ENCODE results near the gene CDH8. TPM values are rescaled to one million over a fixed set of nuclear protein-coding genes. Genes with fewer than 3 reads are reported as not detected.

CDH8 gene
- total RNA-seq, 4 donors from 2014 or later = 0.13 to 0.57 (median 0.24) TPM

DNA sequence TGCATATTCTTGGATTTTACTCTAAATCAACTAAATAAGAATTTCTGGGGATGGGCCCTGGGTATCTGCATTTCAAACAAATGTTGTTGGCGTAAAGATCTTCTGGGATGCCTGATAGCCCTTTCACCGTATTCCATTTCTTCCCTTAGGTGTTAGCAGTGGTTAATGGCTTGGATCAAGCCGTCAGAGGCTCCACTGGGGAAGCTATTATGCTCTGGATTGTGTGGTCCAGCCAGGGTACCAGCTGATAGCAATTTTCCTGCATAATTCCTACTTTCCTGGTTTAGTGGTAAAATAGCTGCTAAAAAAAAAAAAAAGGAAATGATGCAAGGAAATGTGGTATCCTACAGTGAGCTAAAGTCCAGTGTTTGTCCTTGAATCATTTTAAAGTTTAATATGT lies 365.1 kb downstream of the CDH8 start:
- no peak overlapping the region for H3K4me3 ChIP-seq (ENCODE audit: low read depth, poor library complexity, severe bottlenecking)
- TF ChIP-seq POLR2A (IDR thresholded peaks at IDR 0.05) = no peak
- 82 to 83% methylated on average over 3 of the region's 3 CpGs for WGBS, 2 donors
- DNase-seq (ENCODE audit: low spot score in 2 of 2) = no peak
- intact Hi-C loops (cut with DNase I; ENCODE audit: low total_unique reads) = no loop called here

DNA sequence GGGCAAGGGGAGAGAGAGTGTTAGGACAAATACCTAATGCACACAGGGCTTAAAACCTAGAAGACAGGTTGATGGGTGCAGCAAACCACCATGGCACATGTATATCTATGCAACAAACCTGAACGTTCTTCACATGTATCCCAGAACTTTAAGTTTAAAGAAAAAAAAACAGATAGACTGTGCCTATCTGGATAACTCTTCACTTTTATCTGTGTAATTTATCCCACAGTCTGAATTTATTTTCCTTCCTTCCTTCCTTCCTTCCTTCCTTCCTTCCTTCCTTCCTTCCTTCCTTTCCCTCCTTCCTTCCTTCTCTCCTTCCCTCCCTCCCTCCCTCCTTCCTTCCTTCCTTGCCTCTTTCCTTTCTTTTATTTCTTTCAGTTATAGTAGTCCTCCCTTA lies 370.7 kb downstream of the CDH8 start:
- no peak for TF ChIP-seq POLR2A (IDR thresholded peaks at IDR 0.05)
- TF ChIP-seq, protein P1, sequence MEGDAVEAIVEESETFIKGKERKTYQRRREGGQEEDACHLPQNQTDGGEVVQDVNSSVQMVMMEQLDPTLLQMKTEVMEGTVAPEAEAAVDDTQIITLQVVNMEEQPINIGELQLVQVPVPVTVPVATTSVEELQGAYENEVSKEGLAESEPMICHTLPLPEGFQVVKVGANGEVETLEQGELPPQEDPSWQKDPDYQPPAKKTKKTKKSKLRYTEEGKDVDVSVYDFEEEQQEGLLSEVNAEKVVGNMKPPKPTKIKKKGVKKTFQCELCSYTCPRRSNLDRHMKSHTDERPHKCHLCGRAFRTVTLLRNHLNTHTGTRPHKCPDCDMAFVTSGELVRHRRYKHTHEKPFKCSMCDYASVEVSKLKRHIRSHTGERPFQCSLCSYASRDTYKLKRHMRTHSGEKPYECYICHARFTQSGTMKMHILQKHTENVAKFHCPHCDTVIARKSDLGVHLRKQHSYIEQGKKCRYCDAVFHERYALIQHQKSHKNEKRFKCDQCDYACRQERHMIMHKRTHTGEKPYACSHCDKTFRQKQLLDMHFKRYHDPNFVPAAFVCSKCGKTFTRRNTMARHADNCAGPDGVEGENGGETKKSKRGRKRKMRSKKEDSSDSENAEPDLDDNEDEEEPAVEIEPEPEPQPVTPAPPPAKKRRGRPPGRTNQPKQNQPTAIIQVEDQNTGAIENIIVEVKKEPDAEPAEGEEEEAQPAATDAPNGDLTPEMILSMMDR (IDR thresholded peaks at IDR 0.05) = no peak
- intact Hi-C loops (cut with DNase I; ENCODE audit: low total_unique reads) = no loop called here
- no peak overlapping the region for H3K4me3 ChIP-seq (ENCODE audit: low read depth, poor library complexity, severe bottlenecking)
- DNase-seq (ENCODE audit: low spot score in 2 of 2) = no peak
- WGBS, 2 donors = 67 to 83% methylated on average over 1 of the region's 1 CpG

DNA sequence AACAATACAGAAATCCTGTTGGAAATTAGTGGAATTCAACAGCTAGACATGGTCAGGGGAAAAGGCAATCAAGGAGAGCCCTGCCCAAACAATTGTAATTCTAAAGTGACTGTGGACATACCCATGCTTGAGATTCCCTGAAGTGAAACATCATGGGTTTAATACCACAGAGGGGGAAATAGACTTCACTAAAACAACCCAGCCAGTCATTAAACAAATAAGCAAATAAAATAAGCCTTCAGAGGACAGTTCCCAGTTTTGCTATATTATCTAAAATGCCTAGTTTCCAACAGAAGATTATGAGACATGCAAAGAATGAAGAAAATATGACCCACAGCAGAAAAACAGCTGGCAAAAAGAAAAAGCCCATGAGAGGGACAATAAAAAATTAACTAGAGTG lies 376.3 kb downstream of the CDH8 start:
- TF ChIP-seq, protein P1 (IDR thresholded peaks at IDR 0.05) = no peak
- no peak for TF ChIP-seq POLR2A (IDR thresholded peaks at IDR 0.05)
- intact Hi-C loops (cut with DNase I; ENCODE audit: low total_unique reads) = no loop called here
- no peak for DNase-seq (ENCODE audit: low spot score in 2 of 2)
- H3K4me3 ChIP-seq (ENCODE audit: low read depth, poor library complexity, severe bottlenecking) = no peak overlapping the region

DNA sequence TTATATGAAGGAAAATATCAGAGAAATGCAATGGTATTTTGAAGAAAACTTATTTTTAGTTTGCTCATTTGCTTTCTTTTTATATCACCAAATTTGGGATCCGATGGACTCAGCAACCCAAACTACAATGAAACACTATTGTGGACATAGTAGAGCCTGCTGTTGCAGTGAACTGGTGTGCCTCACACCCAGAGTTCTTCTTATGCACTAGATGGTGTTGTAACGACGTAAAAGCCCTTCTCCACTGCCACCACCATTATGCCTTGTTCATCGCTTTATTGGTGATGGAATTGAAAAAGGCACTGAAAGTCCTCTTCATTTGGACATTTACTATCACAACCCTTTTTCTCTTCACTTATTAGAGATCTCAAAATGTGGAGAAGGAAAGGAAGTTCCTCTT lies 381.3 kb downstream of the CDH8 start:
- H3K4me3 ChIP-seq (ENCODE audit: low read depth, poor library complexity, severe bottlenecking) = no peak overlapping the region
- intact Hi-C loops (cut with DNase I; ENCODE audit: low total_unique reads) = no loop called here
- no peak for TF ChIP-seq POLR2A (IDR thresholded peaks at IDR 0.05)
- TF ChIP-seq, protein P1 (IDR thresholded peaks at IDR 0.05) = no peak
- DNase-seq (ENCODE audit: low spot score in 2 of 2) = no peak
- 89 to 94% methylated on average over 4 of the region's 4 CpGs for WGBS, 2 donors

DNA sequence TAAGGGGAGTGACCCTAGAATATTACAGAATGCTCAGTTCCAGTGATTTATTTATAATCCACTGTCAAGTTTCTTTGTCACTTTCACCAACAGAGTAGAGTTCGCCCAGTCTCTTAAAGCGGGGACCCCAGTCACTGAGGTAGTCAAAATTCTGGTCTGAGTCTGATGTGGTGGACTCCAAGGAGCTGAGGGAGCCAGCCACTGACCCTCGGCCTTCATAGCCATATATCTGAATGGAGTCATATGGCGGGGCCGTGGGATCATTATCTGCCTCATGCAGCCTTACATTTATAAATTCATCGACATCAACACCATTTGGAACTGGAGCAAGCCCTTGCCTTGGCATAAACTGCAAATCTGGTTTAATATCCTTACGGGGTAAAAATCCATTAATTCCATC lies 382.7 kb downstream of the CDH8 start:
- intact Hi-C loops (cut with DNase I; ENCODE audit: low total_unique reads) = no loop called here
- no peak overlapping the region for H3K4me3 ChIP-seq (ENCODE audit: low read depth, poor library complexity, severe bottlenecking)
- WGBS, 2 donors = 87 to 92% methylated on average over 7 of the region's 7 CpGs
- TF ChIP-seq, protein P1 (IDR thresholded peaks at IDR 0.05) = no peak
- no peak for TF ChIP-seq POLR2A (IDR thresholded peaks at IDR 0.05)
- DNase-seq (ENCODE audit: low spot score in 2 of 2) = no peak

DNA sequence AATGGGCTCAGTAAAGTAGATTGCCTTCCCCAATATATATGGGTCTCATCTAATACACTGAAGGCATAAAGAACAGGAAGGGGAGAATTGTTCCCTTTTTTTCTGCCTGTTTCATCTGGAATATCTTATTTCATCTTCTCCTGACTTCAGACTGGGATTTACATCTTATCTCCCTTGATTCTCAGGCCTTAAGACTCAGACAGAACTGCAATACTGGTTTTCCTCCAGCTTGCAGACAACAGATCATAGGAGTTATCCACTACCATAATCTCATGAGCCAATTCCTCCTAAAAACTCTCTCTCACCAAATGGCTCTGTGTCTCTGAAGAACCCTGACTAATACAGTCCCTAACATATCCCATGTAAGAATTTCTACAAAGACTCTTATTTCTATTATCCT lies 390.7 kb downstream of the CDH8 start:
- no peak for TF ChIP-seq POLR2A (IDR thresholded peaks at IDR 0.05)
- TF ChIP-seq, protein P1 (IDR thresholded peaks at IDR 0.05) = no peak
- intact Hi-C loops (cut with DNase I; ENCODE audit: low total_unique reads) = no loop called here
- H3K4me3 ChIP-seq (ENCODE audit: low read depth, poor library complexity, severe bottlenecking) = no peak overlapping the region
- DNase-seq (ENCODE audit: low spot score in 2 of 2) = no peak
